Breast epithelium (tissue), 4 donors: ENCODE results near the gene RSPO3. TPM values are rescaled to one million over a fixed set of nuclear protein-coding genes. Genes with fewer than 3 reads are reported as not detected.

Experiments used
- DNase-seq, 2 donors: peaks; one replicate each; pipeline ENCODE4 v3.0.0-alpha.2; 2019; ENCODE audit warnings: low spot score in 2 of 2
- H3K27ac ChIP-seq, 2 donors: fragments of 200-600 bp; sonication (generic) in 1 of 2; one replicate each; pipeline ENCODE4 v1.5.1; 2016 to 2019; ENCODE audit warnings: mild to moderate bottlenecking in 1 of 2
- H3K27me3 ChIP-seq, 2 donors: fragments of 200-600 bp; sonication (generic) in 1 of 2; one replicate each; pipeline versions ENCODE4 v1.5.1 to v1.6.0; 2017 to 2019; ENCODE audit warnings: control low read depth in 1 of 2, mild to moderate bottlenecking in 1 of 2
- H3K36me3 ChIP-seq: fragments of 200-600 bp; one replicate; pipeline ENCODE4 v1.5.1; 2019
- H3K4me1 ChIP-seq, 2 donors: fragments of 200-600 bp; sonication (generic); one replicate each; pipeline ENCODE4 v1.5.1; 2016 to 2019; ENCODE audit warnings: control low read depth in 1 of 2
- H3K4me3 ChIP-seq, 3 donors: fragments of 200-600 bp; sonication (generic); 1 replicate in 2 of 3; 2 replicates in 1 of 3; pipeline ENCODE4 v1.5.1; 2016 to 2019; ENCODE audit warnings: mild to moderate bottlenecking in 3 of 3, moderate library complexity in 2 of 3
- H3K9me3 ChIP-seq, 2 donors: fragments of 200-600 bp; sonication (generic) in 1 of 2; one replicate each; pipeline ENCODE4 v1.5.1; 2016 to 2019; ENCODE audit warnings: control low read depth in 1 of 2
- POLR2A ChIP-seq: fragments of 450-650 bp; IDR thresholded peaks from one replicate; pipeline ENCODE4 v1.6.1; 2016; ENCODE audit warnings: antibody characterized with exemption, mild to moderate bottlenecking, moderate library complexity
- POLR2AphosphoS5 ChIP-seq, 3 donors: sonication (generic); formaldehyde crosslinking; IDR thresholded peaks; one replicate each; pipeline ENCODE4 v1.6.1; 2017; ENCODE audit warnings: antibody characterized with exemption in 3 of 3
- intact Hi-C: fragments of 100-400 bp; cut with DNase I; formaldehyde crosslinking; loops from one replicate; pipeline ENCODE4 v1.15.1; 2023; ENCODE audit warnings: low total_unique reads
- total RNA-seq, 3 donors: library from RNA; depleted of rRNA; stranded (reverse); fragments of >200 nt; gene quantifications; one replicate each; pipeline ENCODE4 v1.1.0, GENCODE V29; 2016
- TF ChIP-seq, protein P1 (sequence below), 3 donors: fragments of 450-650 bp; IDR thresholded peaks; one replicate each; pipeline ENCODE4 v1.5.1; 2016 to 2017; ENCODE audit warnings: antibody characterized with exemption in 3 of 3, mild to moderate bottlenecking in 3 of 3, moderate library complexity in 3 of 3

Gene RSPO3
- total RNA-seq, 3 donors from 2014 or later = 5.9 to 23.3 (median 16.2) TPM

DNA sequence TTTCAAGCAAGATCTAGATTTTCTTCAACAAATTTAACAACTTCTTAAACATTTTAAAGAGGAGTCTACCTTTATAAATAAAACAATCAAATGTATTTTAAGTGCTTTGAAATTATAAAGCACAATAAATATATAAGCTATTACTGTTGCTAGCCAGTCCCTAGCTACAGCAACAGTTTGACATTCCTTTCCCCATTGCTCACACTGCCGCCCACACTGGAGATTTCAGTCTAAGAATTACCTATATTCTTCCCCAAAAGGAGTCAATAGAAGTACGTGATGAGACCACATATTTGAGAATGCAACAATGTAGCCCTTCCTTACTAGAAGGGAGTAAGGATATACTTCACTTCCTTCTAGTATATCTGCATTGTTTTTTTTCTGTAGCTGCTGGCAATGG lies 82.8 kb downstream of the RSPO3 start:
- Histone ChIP-seq H3K36me3 (no peaks in the 10 kb centered on the region), H3K4me3 (no peak overlapping the region), H3K9me3 (no peaks in the 10 kb centered on the region), H3K4me1 (no peaks in the 10 kb centered on the region), H3K27me3 (no peaks in the 10 kb centered on the region), H3K27ac (no peak overlapping the region)
- DNase-seq = no peak
- intact Hi-C loops = no loop called here
- TF ChIP-seq POLR2AphosphoS5 (IDR thresholded peaks at IDR 0.05) (no peak), POLR2A (no peak)
- TF ChIP-seq, protein P1, sequence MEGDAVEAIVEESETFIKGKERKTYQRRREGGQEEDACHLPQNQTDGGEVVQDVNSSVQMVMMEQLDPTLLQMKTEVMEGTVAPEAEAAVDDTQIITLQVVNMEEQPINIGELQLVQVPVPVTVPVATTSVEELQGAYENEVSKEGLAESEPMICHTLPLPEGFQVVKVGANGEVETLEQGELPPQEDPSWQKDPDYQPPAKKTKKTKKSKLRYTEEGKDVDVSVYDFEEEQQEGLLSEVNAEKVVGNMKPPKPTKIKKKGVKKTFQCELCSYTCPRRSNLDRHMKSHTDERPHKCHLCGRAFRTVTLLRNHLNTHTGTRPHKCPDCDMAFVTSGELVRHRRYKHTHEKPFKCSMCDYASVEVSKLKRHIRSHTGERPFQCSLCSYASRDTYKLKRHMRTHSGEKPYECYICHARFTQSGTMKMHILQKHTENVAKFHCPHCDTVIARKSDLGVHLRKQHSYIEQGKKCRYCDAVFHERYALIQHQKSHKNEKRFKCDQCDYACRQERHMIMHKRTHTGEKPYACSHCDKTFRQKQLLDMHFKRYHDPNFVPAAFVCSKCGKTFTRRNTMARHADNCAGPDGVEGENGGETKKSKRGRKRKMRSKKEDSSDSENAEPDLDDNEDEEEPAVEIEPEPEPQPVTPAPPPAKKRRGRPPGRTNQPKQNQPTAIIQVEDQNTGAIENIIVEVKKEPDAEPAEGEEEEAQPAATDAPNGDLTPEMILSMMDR (IDR thresholded peaks at IDR 0.05) = no peak

DNA sequence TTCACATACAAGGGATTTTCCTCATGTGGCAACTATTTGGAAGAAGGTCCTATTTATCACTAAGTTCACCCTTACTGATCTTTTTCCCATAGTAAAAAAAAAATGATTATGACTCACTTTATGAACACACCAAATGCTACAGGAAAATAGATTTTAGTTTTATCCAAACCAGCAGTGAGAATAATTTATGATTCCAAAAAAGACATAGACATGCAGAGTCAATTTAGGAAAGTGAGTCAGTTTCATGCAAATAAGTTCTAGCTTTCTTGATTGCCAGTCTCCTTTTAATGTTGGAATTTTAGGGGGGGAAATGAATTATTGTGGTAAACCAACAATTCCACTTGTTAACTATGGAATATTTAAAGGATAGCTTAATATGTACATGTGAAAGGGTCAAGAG lies 84.2 kb downstream of the RSPO3 start:
- Histone ChIP-seq H3K27ac (no peak overlapping the region), H3K4me3 (no peak overlapping the region), H3K9me3 (no peaks in the 10 kb centered on the region), H3K4me1 (no peaks in the 10 kb centered on the region), H3K27me3 (no peaks in the 10 kb centered on the region), H3K36me3 (no peaks in the 10 kb centered on the region)
- TF ChIP-seq, protein P1 (IDR thresholded peaks at IDR 0.05) = no peak
- no peak for TF ChIP-seq POLR2A
- no peak for TF ChIP-seq POLR2AphosphoS5 (IDR thresholded peaks at IDR 0.05)
- intact Hi-C loops = no loop called here
- no peak for DNase-seq

DNA sequence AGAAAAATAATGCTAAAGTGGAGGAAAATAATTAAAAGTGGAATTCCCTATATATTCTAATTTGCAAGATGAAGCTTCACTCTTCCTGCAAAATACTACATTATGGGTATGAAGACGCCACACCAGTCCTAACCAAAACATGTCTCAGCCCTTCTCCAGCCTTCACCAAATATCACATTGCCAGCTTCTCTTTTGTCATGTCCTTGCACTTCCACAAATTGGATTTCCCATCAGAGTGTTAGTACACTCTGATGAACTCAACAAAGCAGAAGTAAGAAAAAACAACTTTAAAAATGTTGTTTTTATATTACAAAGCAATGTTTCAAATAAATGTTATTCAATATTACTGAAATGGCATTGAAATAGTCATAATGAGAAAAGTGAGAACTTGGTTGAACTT lies 85.8 kb downstream of the RSPO3 start:
- intact Hi-C loops = no loop called here
- Histone ChIP-seq H3K27ac (no peak overlapping the region), H3K4me3 (no peak overlapping the region), H3K4me1 (no peaks in the 10 kb centered on the region), H3K36me3 (no peaks in the 10 kb centered on the region), H3K27me3 (no peaks in the 10 kb centered on the region), H3K9me3 (no peaks in the 10 kb centered on the region)
- TF ChIP-seq POLR2AphosphoS5 (IDR thresholded peaks at IDR 0.05) = no peak
- TF ChIP-seq POLR2A = no peak
- TF ChIP-seq, protein P1 (IDR thresholded peaks at IDR 0.05) = no peak
- DNase-seq = no peak

DNA sequence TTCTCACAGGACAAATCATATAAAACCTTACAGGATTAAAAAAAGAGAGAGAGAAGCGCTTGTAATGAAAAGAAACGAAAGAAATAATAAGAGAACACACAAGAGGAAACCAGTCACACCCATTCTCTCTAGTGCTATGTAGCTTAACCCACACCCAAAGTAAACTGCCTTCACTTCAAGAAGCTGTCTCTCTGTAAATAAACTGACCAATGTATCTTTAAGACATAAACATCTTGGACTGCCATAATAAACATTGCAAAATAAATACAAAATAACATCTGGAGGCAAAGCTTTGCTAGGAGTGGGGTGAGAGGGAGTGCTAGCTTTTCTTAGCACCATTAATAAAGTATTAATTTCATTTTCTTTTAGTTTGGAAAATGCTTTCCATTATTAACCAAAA lies 86.6 kb downstream of the RSPO3 start:
- TF ChIP-seq POLR2AphosphoS5 (IDR thresholded peaks at IDR 0.05) = no peak
- TF ChIP-seq, protein P1 (IDR thresholded peaks at IDR 0.05) = no peak
- no peak for TF ChIP-seq POLR2A
- Histone ChIP-seq H3K4me3 (no peak overlapping the region), H3K27ac (no peak overlapping the region), H3K4me1 (no peaks in the 10 kb centered on the region), H3K27me3 (no peaks in the 10 kb centered on the region), H3K9me3 (no peaks in the 10 kb centered on the region), H3K36me3 (no peaks in the 10 kb centered on the region)
- no peak for DNase-seq
- intact Hi-C loops = no loop called here

DNA sequence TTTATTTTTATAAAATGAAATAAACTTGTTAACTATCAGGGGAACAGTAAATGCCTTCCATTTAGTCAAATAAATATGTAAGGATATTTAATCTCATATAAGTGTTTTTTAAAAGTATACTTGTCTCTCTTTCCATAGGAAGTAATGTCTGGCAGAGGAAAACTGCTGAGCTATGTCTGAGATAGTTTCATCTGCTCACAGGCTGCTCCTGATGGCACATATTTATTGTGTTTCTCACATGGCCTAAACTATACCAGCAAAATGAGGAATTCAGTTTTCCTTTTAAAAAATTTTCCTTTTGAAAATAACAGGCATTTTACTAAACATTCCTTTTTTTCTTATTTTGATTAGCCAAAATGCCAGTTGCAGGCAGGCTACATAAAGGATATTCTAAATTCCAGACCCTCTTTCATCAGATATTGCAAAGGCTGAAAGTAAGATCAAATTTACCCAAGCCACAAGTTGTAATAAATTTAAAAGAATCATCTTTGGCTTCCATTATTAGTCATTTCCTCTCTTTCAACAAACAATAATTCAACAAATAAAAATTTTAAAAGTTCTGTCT lies 88.1 kb downstream of the RSPO3 start:
- Histone ChIP-seq H3K4me3 (no peak overlapping the region), H3K36me3 (no peaks in the 10 kb centered on the region), H3K27ac (no peak overlapping the region), H3K9me3 (no peaks in the 10 kb centered on the region), H3K27me3 (no peaks in the 10 kb centered on the region), H3K4me1 (no peaks in the 10 kb centered on the region)
- TF ChIP-seq POLR2AphosphoS5 (IDR thresholded peaks at IDR 0.05) (no peak), POLR2A (no peak)
- TF ChIP-seq, protein P1 (IDR thresholded peaks at IDR 0.05) = no peak
- intact Hi-C loops = no loop called here
- no peak for DNase-seq
